C1 segment of cervical spinal cord (tissue), 14 donors: ENCODE results near the gene FBRS.
"Not testable (repeated sequence)": the region's sequence is repeated elsewhere in the genome, so short reads cannot be mapped to it uniquely, and the experiment has no call there.

Source experiments
- DNase-seq, 14 donors: peaks; one replicate each; lab custom pipeline; 2025; lab: John Stamatoyannopoulos, UW

FBRS gene

DNA sequence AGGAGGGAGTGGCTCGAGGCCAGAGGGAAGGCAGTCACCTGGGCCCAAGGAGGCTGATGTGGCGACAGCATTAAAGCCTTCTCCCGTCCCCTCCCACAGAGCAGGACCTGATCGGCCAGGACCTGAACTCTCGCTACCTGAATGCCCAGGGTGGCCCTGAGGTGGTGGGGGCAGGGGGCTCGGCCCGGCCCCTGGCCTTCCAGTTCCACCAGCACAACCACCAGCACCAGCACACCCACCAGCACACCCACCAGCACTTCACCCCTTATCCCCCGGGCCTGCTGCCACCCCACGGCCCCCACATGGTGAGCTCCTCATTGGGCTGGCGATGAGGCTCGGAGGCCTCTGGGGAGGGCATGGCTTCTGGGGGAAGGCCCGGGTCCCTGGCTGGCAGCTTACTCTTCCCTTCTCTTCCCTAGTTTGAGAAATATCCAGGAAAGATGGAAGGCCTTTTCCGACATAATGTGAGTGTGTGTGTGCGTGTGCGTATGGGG, 6.4 kb downstream of the FBRS start:
- DNase-seq = no peak

DNA sequence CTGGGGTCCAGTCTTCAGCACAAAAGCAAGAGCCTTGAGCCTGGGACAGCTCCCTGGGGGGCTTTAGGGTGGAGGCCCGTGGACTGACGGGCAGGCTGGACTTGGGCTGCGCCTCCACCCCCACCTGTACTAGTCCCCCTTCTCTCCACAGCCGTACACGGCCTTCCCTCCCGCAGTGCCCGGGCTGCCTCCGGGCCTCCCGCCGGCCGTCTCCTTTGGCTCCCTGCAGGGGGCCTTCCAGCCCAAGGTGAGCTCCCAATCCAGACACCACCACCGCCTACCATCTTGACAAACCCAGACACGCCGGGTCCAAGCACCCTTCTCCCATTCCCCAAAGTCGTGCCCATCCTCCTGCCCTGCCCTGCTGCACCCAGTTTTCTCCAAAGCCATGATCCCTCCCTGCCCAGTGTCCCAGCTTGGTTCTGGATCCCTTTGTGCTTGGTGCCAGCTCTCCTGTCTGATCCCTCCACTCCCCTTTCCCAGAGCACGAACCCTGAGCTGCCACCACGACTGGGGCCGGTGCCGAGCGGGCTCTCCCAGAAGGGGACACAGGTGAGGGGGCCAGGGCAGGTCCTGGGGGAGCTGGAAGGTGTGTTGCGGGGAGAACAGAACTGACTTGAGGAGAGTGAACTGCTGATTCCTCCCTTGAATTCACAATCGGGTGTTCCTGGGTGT, 7.1 kb downstream of the FBRS start:
- DNase-seq = no peak

- no peak for DNase-seq
These were observed 7.6 kb downstream of the FBRS start for GRCh38 chr16:30665830-30666190.

DNA sequence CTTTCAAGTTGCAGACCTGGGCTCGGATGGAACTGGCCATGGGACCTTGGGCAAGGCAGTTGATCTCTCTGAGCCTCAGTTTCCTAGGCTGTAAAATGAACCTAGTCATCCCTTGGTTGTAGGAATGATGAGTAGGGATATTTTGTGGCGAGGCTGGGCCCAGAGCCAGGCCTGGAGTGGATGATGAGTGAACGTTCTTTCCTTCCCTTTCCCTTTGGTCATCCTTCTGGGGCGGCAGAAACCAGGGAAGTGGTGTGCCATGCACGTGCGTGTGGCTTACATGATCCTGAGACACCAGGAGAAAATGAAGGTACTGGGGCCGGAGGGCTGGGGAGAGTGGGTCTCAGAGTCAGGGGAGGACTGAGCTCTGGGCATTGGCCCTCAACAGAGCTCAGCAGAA, 8.4 kb downstream of the FBRS start:
- DNase-seq = no peak

- no peak for DNase-seq
These were observed 9.2 kb downstream of the FBRS start for GRCh38 chr16:30667361-30667905.

GRCh38 chr16:30668393-30668792, 10.2 kb downstream of the FBRS start:
- DNase-seq = no peak

- no peak for DNase-seq
These were observed 11.0 kb downstream of the FBRS start for GRCh38 chr16:30669026-30669902.

GRCh38 chr16:30669903-30670824, 11.9 kb downstream of the FBRS start:
- DNase-seq = no peak

GRCh38 chr16:30675143-30675542, 16.9 kb downstream of the FBRS start:
- DNase-seq = no peak

- no peak for DNase-seq
These were observed 19.8 kb downstream of the FBRS start for GRCh38 chr16:30677931-30678585.

DNA sequence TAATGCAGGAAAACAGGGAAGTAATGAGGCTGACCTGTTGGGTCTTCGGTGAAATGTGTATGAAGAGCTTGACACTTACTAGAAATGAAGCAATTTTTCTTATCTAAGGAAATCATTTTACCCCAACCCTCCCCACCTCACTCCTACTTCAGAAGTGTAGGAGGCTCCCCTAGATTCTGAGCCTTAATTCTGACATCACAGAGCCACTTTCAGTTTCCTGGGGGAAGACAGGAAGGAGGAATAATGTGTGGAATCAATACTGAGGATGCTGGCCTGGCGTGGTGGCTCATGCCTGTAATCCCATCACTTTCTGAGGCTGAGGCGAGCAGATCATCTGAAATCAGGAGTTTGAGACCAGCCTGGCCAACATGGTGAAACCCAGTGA, 20.3 kb downstream of the FBRS start:
- DNase-seq = no peak

GRCh38 chr16:30680326-30680725, 22.1 kb downstream of the FBRS start:
- DNase-seq = no peak

GRCh38 chr16:30688701-30689100, 30.5 kb downstream of the FBRS start:
- DNase-seq = no peak

DNA sequence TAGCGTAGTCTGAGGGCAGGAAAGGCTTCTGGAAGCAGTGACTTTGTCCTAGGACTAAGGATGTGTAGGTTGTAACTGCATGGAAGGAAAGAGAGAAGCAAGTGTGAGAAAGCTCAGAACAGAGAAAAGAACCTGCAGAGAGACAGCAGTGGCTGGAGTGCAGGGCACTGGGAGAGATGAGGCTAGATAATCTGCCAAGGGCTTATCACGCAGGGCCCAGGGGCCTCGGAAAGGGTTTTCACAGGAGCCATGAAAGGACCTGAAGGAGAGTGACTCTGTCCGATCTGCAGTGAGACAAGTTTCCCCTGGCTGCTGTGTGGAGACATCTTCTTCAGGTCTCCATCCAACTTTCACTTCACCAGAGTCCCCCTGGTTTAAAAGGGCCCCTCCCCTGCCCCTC, 33.7 kb downstream of the FBRS start:
- DNase-seq = no peak

DNA sequence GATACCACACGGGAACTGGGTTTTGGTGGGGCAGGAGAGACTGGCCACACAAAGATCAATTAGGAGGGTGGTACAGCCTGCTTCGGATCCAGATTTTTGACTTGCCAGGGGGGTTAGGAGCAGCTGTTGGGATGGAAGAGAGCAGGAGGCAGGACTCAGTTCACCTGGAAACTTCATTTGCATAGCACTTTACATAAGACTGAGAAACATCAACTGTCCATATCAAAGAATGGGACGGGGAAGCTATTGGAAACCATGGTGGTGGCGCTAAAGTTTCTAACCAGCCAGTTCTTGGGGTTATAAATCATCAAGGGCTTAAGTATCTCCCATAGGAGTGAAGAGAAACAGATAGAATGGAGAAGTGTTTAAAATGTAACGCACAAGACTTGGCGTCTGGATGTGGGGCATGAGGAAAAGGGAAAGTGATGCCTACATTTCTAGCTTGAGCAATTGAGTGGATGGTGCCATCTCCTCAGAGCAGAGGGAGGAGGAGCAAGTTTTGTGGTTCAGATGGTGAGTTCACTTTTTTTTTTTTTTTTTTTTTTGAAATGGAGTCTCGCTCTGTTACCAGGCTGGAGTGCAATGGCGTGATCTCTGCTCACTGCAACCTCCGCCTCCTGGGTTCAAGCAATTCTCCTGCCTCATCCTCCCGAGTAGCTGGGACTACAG, 34.3 kb downstream of the FBRS start:
- DNase-seq = no peak

DNA sequence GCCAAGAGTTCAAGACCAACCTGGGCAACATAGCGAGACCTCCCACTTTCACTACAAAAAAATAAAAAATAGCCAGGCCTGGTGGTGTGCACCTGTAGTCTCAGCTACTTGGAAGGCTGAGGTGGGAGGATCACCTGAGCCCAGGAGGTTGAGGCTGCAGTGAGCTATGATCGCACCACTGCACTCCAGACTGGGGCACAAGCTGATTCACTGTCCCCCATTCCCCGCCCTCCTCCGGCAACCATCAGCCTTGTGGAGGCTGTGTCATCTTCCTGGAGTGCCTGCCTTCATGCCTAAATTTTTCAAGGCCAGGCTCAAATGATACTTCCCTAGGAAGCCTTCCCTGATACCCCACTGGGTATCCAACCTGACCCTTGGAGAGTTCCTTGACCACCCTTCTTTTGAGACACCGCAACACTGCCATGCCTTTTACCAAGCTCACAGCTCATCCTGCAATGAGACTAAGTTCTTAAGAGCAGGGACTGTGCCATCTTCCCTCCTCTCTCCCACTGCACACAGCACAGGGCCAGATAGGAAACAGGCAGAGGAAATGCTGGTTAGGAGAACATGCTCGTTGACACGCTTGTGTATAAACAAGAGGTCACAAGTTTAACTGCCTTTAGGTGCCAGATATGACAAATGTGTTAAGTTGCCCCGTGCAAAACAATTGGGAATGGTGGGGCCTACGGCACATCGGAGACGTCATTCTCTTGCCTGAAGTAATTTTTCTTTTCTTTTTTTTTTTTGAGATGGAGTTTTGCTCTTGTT, 36.9 kb downstream of the FBRS start:
- DNase-seq = no peak

DNA sequence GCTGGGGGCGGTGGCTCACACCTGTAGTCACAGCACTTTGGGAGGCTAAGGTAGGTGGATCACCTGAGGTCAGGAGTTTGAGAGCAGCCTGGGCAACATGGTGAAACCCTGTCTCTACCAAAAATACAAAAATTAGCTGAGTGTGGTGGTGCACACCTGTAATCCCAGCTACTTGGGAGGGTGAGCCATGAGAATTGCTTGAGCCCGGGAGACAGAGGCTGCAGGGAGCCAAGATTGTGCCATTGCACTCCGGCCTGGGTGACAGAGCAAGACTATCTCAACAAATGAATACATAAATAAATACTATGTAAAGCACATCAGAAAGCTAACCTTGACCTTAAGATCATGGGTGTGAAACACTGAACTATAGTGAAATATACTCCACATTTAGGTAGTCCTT, 38.4 kb downstream of the FBRS start:
- not testable (repeated sequence) for DNase-seq

- DNase-seq = no peak
These were observed 39.3 kb downstream of the FBRS start for GRCh38 chr16:30697264-30698138.
